HepG2 (cell line): ENCODE measurements around the gene CUEDC2. TPM values are rescaled to one million over a fixed set of nuclear protein-coding genes. Genes with fewer than 3 reads are reported as not detected.

ENCODE experiments used
- ATAC-seq: fragments of 200-7000 bp; cut with Tn5 transposase; 3 replicates; pipeline ENCODE4 v1.9.1; 2020; ENCODE audit warnings: mild to moderate bottlenecking, moderate library complexity
- BruUV-seq: library from RNA; stranded (reverse); fragments of 400-500 nt; replicated peaks from 2 replicates; lab custom pipeline; 2021; lab: Mats Ljungman, UMichigan
- CTCF ChIA-PET: fragments of 300-600 bp; formaldehyde crosslinking; extraction: SDS; loops from one replicate; lab custom pipeline; 2021; ENCODE audit warnings: low total read pairs, inconsistent platforms, low intra/inter-chr PET ratio; lab: Yijun Ruan, JAX
- POLR2A ChIA-PET: fragments of 350-600 bp; sonication (Branson Sonifier 250); formaldehyde crosslinking; loops from one replicate; lab custom pipeline; 2020; ENCODE audit warnings: antibody characterized with exemption, inconsistent platforms; lab: Yijun Ruan, JAX
- DNase-seq: peaks from one replicate; pipeline ENCODE4 v3.0.0-alpha.2; 2015; ENCODE audit warnings: low spot score
- FAIRE-seq: peaks from 3 replicates; lab custom pipeline; 2011; peaks lifted over from hg19 to GRCh38; lab: Jason Lieb, UNC
- H2AFZ ChIP-seq: one replicate; pipeline ENCODE4 v1.6.1; 2011; ENCODE audit warnings: low read length, inconsistent platforms
- H3K27ac ChIP-seq: fragments of 300-600 bp; 3 replicates; pipeline ENCODE4 v1.8.0; 2011; ENCODE audit warnings: mixed run types, mild to moderate bottlenecking, mixed read lengths, low read length, inconsistent platforms; ENCODE audit not compliant: insufficient read depth; ENCODE audit errors: extremely low read length
- H3K27me3 ChIP-seq, 2 experiments: fragments of 200-600 bp in 1 of 2; 2 replicates in 1 of 2; 3 replicates in 1 of 2; pipeline versions ENCODE4 v1.6.0 to v1.8.0; 2011; ENCODE audit warnings: low read length in 2 of 2, mild to moderate bottlenecking in 2 of 2, moderate library complexity in 2 of 2, inconsistent platforms in 1 of 2; ENCODE audit not compliant: insufficient read depth in 2 of 2, control insufficient read depth in 1 of 2
- H3K36me3 ChIP-seq, 2 experiments: fragments of 200-600 bp in 1 of 2; replicated peaks in 1 of 2; 2 replicates in 1 of 2; 3 replicates in 1 of 2; pipeline versions ENCODE4 v1.5.1 to v1.8.0; 2011; ENCODE audit warnings: low read length in 2 of 2, inconsistent platforms in 1 of 2; ENCODE audit not compliant: insufficient read depth in 2 of 2, control insufficient read depth in 1 of 2
- H3K4me1 ChIP-seq: 2 replicates; pipeline ENCODE4 v1.5.1; 2012; ENCODE audit warnings: low read length, inconsistent platforms; ENCODE audit not compliant: insufficient read depth
- H3K4me2 ChIP-seq: 2 replicates; pipeline ENCODE4 v1.6.0; 2011; ENCODE audit warnings: low read depth, low read length, inconsistent platforms
- H3K4me3 ChIP-seq, 3 experiments: fragments of 200-600 bp in 1 of 3; sonication (generic), shearing (Covaris generic) in 1 of 3; replicated peaks in 1 of 3; 2 replicates each; pipeline ENCODE4 v1.5.1; 2011 to 2016; ENCODE audit warnings: low read length in 3 of 3, inconsistent platforms in 2 of 3, low read depth in 2 of 3, mild to moderate bottlenecking in 2 of 3, control low read depth in 1 of 3, mixed read lengths in 1 of 3; ENCODE audit not compliant: insufficient read depth in 1 of 3
- H3K79me2 ChIP-seq: one replicate; pipeline ENCODE4 v1.6.1; 2011; ENCODE audit warnings: low read length, inconsistent platforms; ENCODE audit not compliant: insufficient read depth
- H3K9ac ChIP-seq: 2 replicates; pipeline ENCODE4 v1.6.0; 2011; ENCODE audit warnings: mild to moderate bottlenecking, low read depth, low read length, inconsistent platforms; ENCODE audit not compliant: insufficient read depth
- H3K9me3 ChIP-seq: 2 replicates; pipeline ENCODE4 v1.5.1; 2012; ENCODE audit warnings: mild to moderate bottlenecking, low read length
- H4K20me1 ChIP-seq: 2 replicates; pipeline ENCODE4 v1.6.0; 2011; ENCODE audit warnings: inconsistent platforms, mild to moderate bottlenecking, low read length, moderate library complexity; ENCODE audit not compliant: insufficient read depth
- NR2F2 ChIP-seq: IDR thresholded peaks from 2 replicates; pipeline ENCODE4 v1.6.1; 2012; ENCODE audit warnings: low read depth, inconsistent platforms, borderline replicate concordance
- NRL ChIP-seq: sonication (generic); formaldehyde crosslinking; IDR thresholded peaks from 2 replicates; pipeline ENCODE4 v1.5.0; 2020; ENCODE audit warnings: missing genetic modification reagents, mild to moderate bottlenecking, moderate library complexity, borderline replicate concordance
- YEATS4 ChIP-seq: sonication (generic); formaldehyde crosslinking; IDR thresholded peaks from 2 replicates; pipeline ENCODE4 v1.4.0; 2020; ENCODE audit warnings: missing genetic modification reagents, borderline replicate concordance
- ZFY ChIP-seq: sonication (generic); formaldehyde crosslinking; IDR thresholded peaks from 2 replicates; pipeline ENCODE4 v1.4.0; 2020; ENCODE audit warnings: missing genetic modification reagents
- ZNF510 ChIP-seq: sonication (generic); formaldehyde crosslinking; IDR thresholded peaks from 2 replicates; pipeline ENCODE4 v1.4.0; 2020; ENCODE audit warnings: low read depth, mild to moderate bottlenecking, missing genetic modification reagents
- ZNF574 ChIP-seq: sonication (generic); formaldehyde crosslinking; IDR thresholded peaks from 2 replicates; pipeline ENCODE4 v1.4.0; 2020; ENCODE audit warnings: missing genetic modification reagents
- ZNF737 ChIP-seq: sonication (generic); formaldehyde crosslinking; IDR thresholded peaks from 2 replicates; pipeline ENCODE4 v1.5.0; 2020; ENCODE audit warnings: missing genetic modification reagents, mild to moderate bottlenecking, borderline replicate concordance
- ZNF773 ChIP-seq: sonication (generic); formaldehyde crosslinking; IDR thresholded peaks from 2 replicates; pipeline ENCODE4 v1.4.0; 2020; ENCODE audit warnings: missing genetic modification reagents, borderline replicate concordance
- WGBS: methylation state at CpG from one replicate; pipeline ENCODE4 v1.1.6; 2017; ENCODE audit warnings: low lambda C conversion rate; 5-methylcytosine and 5-hydroxymethylcytosine counted together
- in situ Hi-C: cut with HindIII; loops from 2 replicates; pipeline ENCODE4 v1.10.0; 2017; ENCODE audit warnings: low pct_unique_long_range_greater_than_20kb; ENCODE audit not compliant: extremely low pct_ligation_motif_present
- intact Hi-C: fragments of 100-400 bp; cut with micrococcal nuclease; formaldehyde crosslinking; loops from one replicate; pipeline ENCODE4 v1.10.0; 2022; ENCODE audit not compliant: unreplicated experiment
- polyA plus RNA-seq, 8 experiments: library from polyadenylated mRNA; depleted of rRNA in 3 of 8; stranded (reverse) in 7 of 8; unstranded in 1 of 8; fragments of >200 nt; fragmentation: Illumina TruSeq in 4 of 8; extraction: Trizol in 4 of 8; gene quantifications; 2 replicates each; pipeline versions ENCODE4 v1.2.1 to v1.2.3, GENCODE V29; 2011 to 2016; ENCODE audit warnings: low read depth in 4 of 8, missing spikeins in 1 of 8, mixed read lengths in 1 of 8; ENCODE audit not compliant: insufficient read depth in 1 of 8
- total RNA-seq, 5 experiments: library from RNA; depleted of rRNA; stranded (reverse); fragments of >200 nt; fragmentation: Illumina TruSeq; extraction: Trizol; gene quantifications; 2 replicates each; pipeline ENCODE4 v1.2.3, GENCODE V29; 2016; ENCODE audit warnings: low read depth in 1 of 5
- TF ChIP-seq, protein P1 (sequence below): sonication (generic); formaldehyde crosslinking; IDR thresholded peaks from 2 replicates; pipeline ENCODE4 v1.8.0; 2022; ENCODE audit warnings: mild to moderate bottlenecking, missing genetic modification reagents; ENCODE audit not compliant: insufficient replicate concordance
- TF ChIP-seq, protein P2 (sequence below): sonication (generic); formaldehyde crosslinking; IDR thresholded peaks from 2 replicates; pipeline ENCODE4 v1.8.0; 2022; ENCODE audit warnings: low read depth, missing genetic modification reagents
- TF ChIP-seq, protein P3 (sequence below): sonication (generic); formaldehyde crosslinking; conservative IDR thresholded peaks from 2 replicates; pipeline ENCODE4 v1.8.0; 2022; ENCODE audit warnings: mild to moderate bottlenecking, moderate library complexity, missing genetic modification reagents

Gene CUEDC2
- total and polyA plus RNA-seq, 2 of the 13 experiments (the other 11 are each of a cell fraction or from before 2014, with no cell fraction given) = 13.1 to 18.4 TPM

DNA sequence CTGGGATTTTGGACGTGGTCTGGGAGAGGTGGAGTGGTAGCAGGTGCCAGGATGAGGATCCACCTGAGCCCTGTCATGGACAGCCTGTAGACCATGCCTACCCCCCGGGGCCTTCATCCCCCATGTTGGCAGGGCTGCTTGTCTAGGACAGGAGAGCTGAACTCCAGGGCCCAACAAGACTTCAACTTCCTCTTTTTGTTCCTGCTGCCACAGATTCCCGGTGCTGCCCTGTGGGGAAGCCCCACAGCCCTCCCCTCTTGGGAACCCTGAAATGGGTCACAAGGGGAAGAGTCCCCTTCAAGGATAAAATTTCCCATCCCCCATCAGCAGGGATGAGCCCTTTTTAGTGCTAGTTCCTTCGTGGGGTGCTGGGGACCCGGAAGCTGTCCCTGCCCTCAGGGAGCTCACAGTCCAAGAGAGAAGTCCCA lies 1.3 kb upstream of the CUEDC2 start:
- H3K4me2 ChIP-seq = peak overlapping the region; percentile 97
- no TSS peak for BruUV-seq
- POLR2A ChIA-PET = interaction anchor here (0.9 to 6.8 kb wide), 5 partner anchors 12 to 195 kb away, joined by 3 to 135 read pairs (median 67); partner anchors contain the start of genes C10orf95 and FBXL15
- DNase-seq = no peak
- H4K20me1 ChIP-seq = no peaks in the 10 kb centered on the region
- H3K9me3 ChIP-seq = no peaks in the 10 kb centered on the region
- peaks cover 5% of the 10 kb centered on the region for H3K79me2 ChIP-seq
- peak overlapping the region; percentile 33 to 76 (median 75); a peak in 5 of 6 replicates for H3K4me3 ChIP-seq
- ATAC-seq = peak; percentile 3; the same call in 2 of the 3 replicates
- CTCF ChIA-PET = no interaction called here
- H2AFZ ChIP-seq = peak overlapping the region; percentile 1
- H3K4me1 ChIP-seq = peaks cover 35% of the 10 kb centered on the region
- no peaks in the 10 kb centered on the region; a peak in 1 of 5 replicates for H3K27me3 ChIP-seq
- H3K36me3 ChIP-seq = no peaks in the 10 kb centered on the region
- peak overlapping the region; percentile 68 for H3K9ac ChIP-seq
- 0% methylated on average over 5 of the region's 5 CpGs for WGBS
- in situ Hi-C loops (no loop called here), intact Hi-C loops (loop anchor here (2.0 kb wide), 1 partner anchor 15 kb away; no protein-coding TSS in a partner anchor)
- FAIRE-seq = no peak
- H3K27ac ChIP-seq = peak overlapping the region; percentile 72
- TF ChIP-seq ZNF773 (CRISPR knock-in tag) (no peak), ZNF737 (CRISPR knock-in tag) (0 out of 2 replicates have a peak, but pooled peaks have one; percentile 20), ZNF510 (no peak), ZNF574 (CRISPR knock-in tag) (peak; percentile 25; the same call in 1 of the 2 replicates), NR2F2 (no peak), ZFY (CRISPR knock-in tag) (peak; percentile 19; the same call in 1 of the 2 replicates), NRL (0 out of 2 replicates have a peak, but pooled peaks have one; percentile 29), YEATS4 (CRISPR knock-in tag) (0 out of 2 replicates have a peak, but pooled peaks have one; percentile 46)
- TF ChIP-seq, protein P1, sequence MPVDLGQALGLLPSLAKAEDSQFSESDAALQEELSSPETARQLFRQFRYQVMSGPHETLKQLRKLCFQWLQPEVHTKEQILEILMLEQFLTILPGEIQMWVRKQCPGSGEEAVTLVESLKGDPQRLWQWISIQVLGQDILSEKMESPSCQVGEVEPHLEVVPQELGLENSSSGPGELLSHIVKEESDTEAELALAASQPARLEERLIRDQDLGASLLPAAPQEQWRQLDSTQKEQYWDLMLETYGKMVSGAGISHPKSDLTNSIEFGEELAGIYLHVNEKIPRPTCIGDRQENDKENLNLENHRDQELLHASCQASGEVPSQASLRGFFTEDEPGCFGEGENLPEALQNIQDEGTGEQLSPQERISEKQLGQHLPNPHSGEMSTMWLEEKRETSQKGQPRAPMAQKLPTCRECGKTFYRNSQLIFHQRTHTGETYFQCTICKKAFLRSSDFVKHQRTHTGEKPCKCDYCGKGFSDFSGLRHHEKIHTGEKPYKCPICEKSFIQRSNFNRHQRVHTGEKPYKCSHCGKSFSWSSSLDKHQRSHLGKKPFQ (CRISPR knock-in tag) = peak; percentile 33
- TF ChIP-seq, protein P2, sequence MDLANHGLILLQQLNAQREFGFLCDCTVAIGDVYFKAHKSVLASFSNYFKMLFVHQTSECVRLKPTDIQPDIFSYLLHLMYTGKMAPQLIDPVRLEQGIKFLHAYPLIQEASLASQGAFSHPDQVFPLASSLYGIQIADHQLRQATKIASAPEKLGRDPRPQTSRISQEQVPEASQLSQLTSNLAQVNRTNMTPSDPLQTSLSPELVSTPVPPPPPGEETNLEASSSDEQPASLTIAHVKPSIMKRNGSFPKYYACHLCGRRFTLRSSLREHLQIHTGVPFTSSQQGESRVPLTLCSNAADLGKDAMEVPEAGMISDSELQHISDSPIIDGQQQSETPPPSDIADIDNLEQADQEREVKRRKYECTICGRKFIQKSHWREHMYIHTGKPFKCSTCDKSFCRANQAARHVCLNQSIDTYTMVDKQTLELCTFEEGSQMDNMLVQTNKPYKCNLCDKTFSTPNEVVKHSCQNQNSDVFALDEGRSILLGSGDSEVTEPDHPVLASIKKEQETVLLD (CRISPR knock-in tag) = no peak
- TF ChIP-seq, protein P3, sequence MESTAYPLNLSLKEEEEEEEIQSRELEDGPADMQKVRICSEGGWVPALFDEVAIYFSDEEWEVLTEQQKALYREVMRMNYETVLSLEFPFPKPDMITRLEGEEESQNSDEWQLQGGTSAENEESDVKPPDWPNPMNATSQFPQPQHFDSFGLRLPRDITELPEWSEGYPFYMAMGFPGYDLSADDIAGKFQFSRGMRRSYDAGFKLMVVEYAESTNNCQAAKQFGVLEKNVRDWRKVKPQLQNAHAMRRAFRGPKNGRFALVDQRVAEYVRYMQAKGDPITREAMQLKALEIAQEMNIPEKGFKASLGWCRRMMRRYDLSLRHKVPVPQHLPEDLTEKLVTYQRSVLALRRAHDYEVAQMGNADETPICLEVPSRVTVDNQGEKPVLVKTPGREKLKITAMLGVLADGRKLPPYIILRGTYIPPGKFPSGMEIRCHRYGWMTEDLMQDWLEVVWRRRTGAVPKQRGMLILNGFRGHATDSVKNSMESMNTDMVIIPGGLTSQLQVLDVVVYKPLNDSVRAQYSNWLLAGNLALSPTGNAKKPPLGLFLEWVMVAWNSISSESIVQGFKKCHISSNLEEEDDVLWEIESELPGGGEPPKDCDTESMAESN (CRISPR knock-in tag) = peak; percentile 95
